GM21515 (cell line): Measurements from ENCODE around the gene CDC42BPB.

Experiments used
- ATAC-seq: cut with Tn5 transposase; IDR thresholded peaks from one replicate; pipeline ENCODE4 v1.9.1; 2021; ENCODE audit not compliant: unreplicated experiment

Gene CDC42BPB

GRCh38 chr14:102971314-102971713 is 86.0 kb downstream of the CDC42BPB start:
- no peak for ATAC-seq

- ATAC-seq = no peak
These were observed 86.9 kb downstream of the CDC42BPB start for GRCh38 chr14:102970496-102970895.

DNA sequence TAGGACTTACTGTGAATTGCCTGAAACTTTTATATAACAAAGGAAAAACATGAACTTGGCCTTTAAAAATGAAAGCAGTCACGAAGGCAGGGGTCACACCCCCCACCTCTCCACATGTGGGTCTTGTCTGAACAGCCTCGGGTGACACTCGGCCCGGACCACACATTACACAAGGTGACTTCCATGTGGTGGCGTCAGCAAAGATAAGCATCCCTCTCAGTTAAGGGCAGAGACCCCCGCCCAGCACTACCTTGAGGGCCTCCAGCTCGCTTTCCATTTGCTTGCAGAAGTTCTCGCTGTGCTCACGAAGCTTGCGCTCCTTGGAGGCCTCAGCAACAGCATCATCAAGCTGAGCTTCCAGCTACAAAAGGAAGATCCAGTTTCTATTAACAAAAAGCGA is 87.4 kb downstream of the CDC42BPB start:
- ATAC-seq = no peak

DNA sequence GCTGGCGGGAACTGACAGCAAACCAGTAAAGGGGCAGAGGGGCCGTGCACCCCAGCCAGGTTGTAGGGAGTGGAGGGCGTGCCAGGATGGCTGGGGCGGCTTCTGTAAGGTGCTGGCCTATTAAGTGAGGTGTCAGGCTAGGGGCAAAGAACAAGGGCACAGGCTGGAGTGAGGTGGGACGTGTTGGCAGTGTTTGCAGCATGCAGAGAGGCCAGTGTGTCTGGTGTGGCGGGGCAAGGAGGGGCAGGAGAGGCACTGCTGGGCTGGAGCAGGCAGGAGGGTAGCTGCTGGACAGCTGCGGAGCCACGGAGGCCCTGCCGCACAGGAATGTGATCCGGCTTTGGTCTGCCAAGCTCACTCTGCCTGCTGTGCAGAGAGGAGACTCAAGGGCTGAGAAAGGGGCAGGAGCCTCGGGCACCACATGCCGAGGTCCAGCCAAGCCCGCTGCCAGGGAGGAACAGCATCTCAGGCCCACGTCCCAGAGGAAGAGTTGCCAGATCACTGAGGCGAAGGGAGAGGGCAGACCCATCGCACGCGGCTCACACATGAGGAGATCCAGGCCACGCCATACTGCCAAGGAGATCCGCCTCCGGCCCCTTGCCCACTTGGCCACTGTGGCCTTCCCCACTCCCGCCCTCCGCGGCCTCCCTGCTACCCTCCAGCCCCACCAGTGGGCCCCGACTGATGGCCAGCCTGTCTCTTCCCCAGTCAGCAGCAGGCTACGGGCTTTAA is 88.1 kb downstream of the CDC42BPB start:
- ATAC-seq = no peak

GRCh38 chr14:102968306-102968705 is 89.0 kb downstream of the CDC42BPB start:
- no peak for ATAC-seq

DNA sequence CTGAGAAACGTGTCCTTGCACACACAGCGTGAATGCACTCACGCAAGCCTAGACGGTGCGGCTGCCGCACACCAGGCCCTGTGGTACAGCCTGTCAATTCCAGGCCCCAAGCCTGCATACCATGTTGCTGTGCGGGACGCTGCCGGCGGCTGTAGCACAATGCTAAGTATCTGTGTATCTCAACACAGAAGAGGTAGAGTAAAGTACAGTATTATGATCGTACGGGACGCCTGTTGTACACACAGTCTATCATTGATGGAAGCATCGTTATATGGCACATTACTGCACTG is 89.9 kb downstream of the CDC42BPB start:
- no peak for ATAC-seq

DNA sequence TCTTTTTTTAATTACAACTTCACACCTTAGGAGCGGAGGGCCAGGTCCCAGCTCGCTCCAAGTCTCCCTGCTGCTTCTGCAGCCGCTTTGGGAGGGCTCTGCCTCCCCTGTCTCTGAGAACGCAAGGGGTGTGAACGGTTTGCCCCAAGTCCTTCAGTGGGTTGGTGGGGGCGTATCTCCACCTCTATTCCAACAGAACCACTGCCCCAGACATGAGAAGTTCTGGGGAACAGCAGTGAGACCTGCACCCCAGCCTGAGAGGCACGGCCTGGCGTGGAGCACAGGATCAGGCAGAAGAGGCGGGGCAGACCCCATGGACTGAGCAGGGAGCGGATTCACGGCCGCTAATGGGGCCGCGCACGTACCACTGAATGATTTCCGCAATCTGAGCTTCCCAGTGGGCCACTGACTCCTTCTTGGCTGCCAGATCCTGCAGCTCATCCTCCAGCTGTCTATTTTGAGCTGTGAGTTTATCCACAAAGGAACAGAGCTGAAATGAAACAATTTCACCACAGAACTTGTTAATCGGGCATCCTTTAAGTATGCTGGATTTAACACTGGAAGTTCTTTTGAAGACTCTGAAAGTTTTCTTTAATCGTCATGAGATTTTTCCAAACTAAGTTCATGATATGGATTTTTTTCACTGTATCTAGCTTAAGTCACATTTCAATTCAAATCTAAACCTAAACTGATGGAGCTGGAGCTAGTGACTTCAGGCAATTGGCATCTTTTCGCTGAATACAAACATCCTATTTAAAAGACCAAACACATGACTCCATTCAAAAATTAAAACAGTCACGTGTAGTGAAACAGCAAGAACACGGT is 90.5 kb downstream of the CDC42BPB start:
- ATAC-seq = no peak

DNA sequence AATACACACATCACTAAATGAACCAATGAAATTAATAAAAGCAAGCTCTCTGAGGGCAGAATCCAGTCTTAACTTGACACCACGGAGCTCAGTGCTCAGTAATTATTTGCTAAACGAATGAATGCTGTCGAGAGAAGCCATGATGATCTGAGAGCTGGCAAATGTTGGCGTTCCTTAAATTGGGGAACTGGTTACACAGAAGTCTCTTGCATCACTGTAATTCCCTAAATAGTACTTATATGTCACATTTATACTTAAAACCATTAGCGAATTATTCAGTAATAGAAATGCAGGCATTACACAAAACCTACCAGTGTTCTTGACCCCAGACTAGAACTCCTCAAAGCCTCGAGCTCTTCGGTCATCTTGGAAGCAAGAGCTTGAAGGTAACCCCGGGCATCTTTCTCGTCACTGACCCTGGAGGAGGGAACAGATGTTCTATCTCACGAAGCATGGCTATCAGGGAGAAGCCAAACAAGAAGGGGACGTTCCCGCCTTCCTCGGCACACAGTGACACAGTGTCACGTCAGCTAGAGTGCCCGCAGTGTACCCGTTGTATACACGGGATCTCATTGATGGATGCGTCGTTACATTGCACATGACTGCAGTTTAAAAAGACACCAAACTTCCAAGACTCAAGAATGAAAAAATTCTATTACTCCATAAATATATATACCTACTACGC is 91.2 kb downstream of the CDC42BPB start:
- ATAC-seq = no peak

DNA sequence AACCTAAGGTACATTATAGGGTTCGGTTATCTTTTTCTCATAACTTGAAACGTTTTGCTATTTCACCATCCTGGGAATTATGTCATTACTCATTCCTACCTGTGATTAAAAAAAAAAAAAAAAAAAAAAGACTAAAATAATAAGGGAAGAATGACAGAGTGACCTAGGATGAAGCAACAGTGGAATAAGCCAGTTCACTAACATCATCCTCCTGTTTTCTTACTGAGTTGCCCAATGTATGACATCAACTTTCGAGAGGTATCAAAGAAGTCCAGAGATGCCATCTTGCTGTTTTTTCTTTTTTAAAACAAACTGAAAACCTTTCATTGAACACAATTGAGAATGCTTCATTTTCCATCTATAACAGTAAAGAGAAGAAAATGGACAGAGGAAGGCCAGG is 92.1 kb downstream of the CDC42BPB start:
- no peak for ATAC-seq

- ATAC-seq = no peak
These were observed 93.1 kb downstream of the CDC42BPB start for GRCh38 chr14:102964152-102964730.

DNA sequence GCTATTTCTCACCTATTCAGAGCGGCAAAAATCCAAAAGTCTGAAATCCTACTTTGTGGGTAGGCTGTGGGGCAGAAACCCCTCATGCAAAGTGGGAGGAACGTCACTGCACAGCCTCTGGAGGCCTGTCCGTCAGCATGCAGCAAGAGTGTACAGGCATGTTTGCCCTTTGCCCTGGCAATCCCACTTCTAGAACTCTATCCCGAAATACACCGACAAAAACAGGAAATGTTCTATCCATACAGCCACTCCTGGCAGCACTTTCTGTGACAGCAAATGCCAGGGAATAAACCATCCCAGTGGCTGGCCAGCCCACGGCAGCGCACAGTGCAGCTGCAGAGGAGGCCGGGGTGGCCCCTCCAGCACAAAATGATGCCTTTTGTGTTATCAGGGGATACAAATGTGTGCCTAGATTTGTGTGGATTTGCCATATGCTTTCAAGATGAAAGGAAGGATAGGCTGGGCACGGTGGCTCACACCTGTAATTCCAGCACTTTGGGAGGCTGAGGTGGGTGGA is 95.2 kb downstream of the CDC42BPB start:
- no peak for ATAC-seq

DNA sequence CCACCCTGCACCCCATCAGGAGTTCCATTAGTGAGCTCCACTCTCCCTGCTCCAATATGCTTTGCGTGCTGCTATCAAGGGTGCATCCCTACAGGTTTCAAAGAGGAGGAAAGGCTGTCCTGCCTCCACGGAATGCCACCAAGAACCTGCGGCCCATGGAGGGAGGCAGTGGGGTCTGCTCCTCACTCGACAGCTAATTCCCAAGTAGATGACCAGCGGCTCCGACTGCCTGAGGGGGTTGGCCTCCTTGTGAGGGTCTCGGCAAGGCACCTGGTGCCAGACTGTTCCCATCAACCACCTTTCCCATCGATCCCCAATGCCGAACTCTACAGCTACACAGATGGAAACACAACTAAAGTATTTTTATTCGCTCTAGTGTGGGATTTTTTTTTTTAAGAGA is 98.9 kb downstream of the CDC42BPB start:
- ATAC-seq = no peak

DNA sequence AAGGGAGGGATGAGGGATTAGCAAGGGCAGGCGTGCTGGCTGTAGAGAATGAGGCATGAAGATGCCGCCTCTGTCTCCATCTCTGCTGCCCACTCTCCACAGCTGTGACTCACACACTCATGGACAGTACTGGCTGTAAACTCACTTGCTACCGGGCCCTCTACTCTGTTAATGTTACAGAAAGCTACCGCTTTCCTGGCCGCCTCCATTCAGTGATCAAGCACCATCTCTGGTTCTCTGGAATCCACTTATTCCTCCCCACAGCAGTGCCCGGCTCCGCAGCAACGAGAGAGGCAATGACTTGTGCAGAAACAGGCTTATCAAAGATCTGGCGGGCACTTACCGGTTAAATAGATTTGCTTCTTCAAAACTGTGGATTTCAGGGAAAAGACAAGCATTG is 100.1 kb downstream of the CDC42BPB start:
- no peak for ATAC-seq

GRCh38 chr14:102955636-102956408 is 101.5 kb downstream of the CDC42BPB start:
- ATAC-seq = no peak

GRCh38 chr14:102954081-102954789 is 103.1 kb downstream of the CDC42BPB start:
- ATAC-seq = no peak

GRCh38 chr14:102953100-102953499 is 104.2 kb downstream of the CDC42BPB start:
- ATAC-seq = no peak

GRCh38 chr14:102952276-102952675 is 105.1 kb downstream of the CDC42BPB start:
- ATAC-seq = no peak

GRCh38 chr14:102951799-102952198 is 105.5 kb downstream of the CDC42BPB start:
- no peak for ATAC-seq

GRCh38 chr14:102951034-102951433 is 106.3 kb downstream of the CDC42BPB start:
- ATAC-seq = no peak

DNA sequence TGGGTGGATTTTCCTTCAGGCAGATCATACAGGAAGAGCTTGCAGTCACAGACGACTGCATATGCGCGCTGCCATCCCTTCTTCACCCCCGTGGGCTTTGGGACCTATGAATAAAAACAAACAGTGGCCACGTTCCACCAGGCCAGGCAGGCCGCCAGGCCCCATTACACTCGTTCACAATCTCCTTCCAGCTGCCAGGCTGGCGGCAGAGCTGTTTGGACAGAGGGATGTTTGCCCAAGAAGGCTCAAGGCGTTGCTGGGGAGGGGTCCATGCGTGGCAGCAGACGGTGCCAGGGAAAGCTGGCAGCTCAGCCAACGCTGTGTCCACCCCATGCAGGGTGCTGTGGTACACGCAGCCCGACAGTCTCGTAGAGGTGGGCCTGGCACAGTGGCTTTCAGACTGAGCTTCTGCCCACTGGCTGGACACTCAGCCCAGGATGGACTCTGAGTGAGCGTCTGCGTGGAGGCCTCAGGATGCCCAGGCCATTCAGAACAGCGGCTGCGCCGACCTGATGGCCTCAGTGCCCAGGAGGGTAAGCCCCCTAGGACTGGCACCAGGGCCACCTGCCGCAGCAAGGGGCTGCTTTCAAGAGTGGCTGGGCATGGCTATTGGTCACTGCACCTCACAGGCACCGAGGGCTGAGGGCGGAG is 107.4 kb downstream of the CDC42BPB start:
- ATAC-seq = no peak
